GM12872 (cell line): ENCODE measurements around the gene SMTNL2.

Experiments
- TF ChIP-seq, protein P1 (sequence below): IDR thresholded peaks from 3 replicates; pipeline ENCODE4 v1.5.1; 2011; ENCODE audit warnings: low read depth, mild to moderate bottlenecking, low read length, moderate library complexity; ENCODE audit not compliant: insufficient read depth

Gene SMTNL2

DNA sequence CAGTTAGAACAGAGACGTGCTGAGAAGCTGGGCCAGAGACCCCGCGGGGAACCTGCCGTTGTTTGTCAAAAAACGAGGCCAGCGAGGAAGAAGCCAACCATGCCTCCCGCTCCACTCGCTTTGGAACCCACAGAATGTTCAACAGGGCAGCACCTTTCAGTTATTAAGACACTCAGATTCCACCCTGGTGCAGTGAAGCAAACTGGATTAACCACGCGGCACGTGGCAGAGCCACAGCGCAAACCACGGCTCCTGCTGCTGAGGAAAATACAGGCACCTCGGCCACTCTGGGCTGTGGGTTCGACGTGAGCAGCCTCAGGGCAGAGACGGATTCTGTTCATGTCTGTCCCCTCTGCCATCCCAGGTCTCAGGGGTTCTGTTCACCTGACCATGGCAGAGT lies 32.8 kb downstream of the SMTNL2 start:
- TF ChIP-seq, protein P1, sequence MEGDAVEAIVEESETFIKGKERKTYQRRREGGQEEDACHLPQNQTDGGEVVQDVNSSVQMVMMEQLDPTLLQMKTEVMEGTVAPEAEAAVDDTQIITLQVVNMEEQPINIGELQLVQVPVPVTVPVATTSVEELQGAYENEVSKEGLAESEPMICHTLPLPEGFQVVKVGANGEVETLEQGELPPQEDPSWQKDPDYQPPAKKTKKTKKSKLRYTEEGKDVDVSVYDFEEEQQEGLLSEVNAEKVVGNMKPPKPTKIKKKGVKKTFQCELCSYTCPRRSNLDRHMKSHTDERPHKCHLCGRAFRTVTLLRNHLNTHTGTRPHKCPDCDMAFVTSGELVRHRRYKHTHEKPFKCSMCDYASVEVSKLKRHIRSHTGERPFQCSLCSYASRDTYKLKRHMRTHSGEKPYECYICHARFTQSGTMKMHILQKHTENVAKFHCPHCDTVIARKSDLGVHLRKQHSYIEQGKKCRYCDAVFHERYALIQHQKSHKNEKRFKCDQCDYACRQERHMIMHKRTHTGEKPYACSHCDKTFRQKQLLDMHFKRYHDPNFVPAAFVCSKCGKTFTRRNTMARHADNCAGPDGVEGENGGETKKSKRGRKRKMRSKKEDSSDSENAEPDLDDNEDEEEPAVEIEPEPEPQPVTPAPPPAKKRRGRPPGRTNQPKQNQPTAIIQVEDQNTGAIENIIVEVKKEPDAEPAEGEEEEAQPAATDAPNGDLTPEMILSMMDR: no peak

DNA sequence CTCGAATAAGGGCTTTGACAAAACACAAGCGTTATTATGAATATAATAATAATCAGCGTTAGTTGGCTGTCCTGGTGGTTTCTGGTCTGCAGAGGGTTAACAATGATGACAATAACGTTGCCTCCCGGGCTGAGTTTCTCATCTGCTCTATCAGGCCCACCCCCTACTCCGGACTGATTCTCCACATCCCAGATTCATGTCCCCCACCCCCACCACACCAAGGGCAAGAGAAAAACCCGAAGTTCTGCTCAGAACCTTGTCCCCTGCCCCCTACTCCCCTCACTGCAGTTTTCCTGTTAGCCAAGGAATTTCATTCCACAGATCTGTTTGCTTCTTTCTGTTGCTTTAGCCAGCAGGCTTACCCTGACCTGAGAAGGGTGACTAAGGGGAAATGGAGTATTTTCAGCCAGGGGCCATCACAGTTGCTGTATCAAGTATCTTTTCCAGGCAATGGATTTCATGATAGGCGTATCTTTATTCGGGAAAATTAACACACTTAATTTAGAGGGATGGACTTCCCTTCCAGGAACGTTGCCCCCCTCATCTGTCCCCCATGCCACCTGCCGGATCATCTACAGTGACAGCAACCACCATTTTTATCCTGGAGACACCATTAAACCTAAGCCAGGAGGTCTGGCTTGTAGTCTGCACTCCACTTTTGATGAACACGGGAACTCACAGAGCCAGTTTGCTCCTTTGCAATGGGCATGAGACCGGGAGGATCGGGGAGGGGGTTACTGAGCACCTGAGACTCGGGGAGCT lies 33.4 kb downstream of the SMTNL2 start:
- TF ChIP-seq, protein P1: no peak

DNA sequence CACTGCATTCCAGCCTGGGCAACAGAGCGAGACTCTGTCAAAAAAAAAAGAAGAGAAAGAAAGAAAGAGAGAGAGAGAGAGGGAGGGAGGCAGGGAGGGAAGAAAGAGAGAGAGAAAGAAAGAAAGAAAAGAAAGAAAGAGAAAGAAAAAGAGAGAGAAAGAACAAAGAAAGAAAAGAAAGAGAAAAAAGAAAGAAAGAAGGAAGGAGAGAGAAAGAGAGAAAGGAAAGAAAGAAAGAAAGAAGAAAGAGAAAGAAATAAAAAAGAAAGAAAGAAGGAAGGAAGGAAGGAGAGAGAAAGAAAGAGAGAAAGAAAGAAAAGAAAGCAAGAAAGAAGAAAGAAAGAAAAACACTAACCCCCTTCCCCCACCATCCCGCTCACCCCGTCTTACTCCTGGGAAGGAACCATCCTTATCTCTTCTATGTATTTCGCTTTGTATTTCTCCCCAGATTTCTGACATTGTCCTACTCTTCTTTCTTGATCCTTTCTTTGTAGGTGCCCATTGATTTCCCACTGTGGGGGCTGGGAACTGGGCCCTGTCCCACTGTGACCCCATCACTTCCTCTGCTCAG lies 36.3 kb downstream of the SMTNL2 start:
- TF ChIP-seq, protein P1: no peak

DNA sequence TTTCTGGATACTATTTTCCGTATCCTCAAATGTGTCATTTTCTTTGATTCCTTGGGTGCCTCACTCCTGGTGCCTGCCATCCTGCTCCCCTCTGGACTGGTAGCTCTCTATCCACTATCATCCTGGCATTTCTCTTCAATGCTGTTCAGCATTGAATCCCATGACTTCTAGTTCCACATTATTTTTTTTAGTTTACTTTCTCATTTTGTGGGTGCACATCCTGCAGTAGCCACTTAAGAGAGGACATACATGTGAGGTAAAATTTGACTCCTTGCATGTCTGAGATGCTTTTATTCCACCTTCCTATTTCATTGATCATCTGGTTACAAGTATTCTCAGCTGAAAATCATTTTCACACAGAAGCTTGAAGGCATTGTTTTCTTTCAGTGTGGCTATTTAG lies 38.0 kb downstream of the SMTNL2 start:
- TF ChIP-seq, protein P1: no peak

DNA sequence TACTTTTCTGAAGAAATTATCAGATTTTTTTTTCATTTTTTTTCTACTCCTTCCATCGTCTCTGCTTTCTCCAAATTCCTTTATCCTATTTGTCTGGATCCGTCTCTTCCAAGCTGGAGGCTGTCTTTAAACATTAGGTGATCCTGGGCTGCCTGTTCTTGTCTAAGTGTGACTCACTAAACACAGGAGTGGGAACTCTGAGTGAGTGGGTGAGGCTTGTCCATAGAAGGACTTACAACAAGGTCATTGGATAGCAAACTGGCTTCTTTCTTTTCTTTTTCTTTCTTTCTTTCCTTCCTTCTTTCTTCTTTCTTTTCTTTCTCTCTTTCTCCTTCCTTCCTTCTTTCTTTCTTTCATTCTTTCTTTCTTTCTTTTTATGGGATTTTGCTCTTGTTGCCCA lies 38.9 kb downstream of the SMTNL2 start:
- TF ChIP-seq, protein P1: no peak

DNA sequence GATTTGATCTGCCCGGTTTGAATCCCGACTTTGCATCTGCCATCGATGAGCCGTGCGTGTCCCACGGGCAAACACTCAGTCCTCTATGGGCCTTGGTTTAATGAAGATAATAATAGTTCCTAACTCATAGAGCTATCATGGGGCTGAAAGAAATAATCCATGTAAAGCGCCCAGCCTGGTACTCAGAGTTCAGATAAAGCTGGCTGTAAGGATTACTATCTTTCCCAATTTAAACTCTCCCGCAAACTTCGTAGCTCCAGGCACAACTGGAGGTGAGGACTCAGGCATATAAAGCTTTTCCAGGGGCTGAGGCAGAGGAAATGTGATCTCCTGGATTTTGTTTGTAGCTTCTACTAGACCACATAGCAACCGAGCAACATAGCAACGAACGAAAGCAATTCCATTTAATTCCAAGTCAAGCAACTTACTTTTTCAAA lies 40.9 kb downstream of the SMTNL2 start:
- TF ChIP-seq, protein P1: no peak

DNA sequence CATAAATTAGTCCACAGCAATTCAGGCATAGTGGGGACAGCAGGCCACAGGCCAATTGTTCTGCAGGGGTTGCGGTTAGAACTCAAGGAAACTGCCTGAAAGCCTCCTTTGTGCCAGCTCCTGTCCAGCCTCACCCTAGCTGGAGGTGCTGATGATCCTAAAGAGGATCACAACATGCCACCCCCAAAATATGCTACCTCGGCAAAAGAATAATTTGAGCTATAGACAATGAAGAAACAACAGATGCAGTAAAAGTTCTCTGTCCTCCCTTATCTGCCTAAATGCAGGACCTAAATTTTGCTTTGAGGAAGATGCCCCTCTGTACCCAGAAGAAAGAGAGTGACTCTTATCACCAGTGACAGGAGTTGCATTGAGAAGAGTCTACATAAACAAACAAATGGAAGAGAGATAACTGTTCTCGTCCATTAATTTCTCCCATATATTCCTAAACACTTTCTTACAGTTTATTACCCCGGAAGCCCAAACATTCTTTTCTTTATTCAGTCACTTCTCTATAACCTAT lies 42.5 kb downstream of the SMTNL2 start:
- TF ChIP-seq, protein P1: no peak
